IMR-90 (cell line): ENCODE data around the gene BBS7.

Experiments used
- CEBPB ChIP-seq: IDR thresholded peaks from 2 replicates; pipeline ENCODE4 v1.6.1; 2012; ENCODE audit warnings: low read depth, low read length, improper control_type of control experiment
- CTCF ChIP-seq: conservative IDR thresholded peaks from 2 replicates; pipeline ENCODE4 v1.5.1; 2012; ENCODE audit warnings: mild to moderate bottlenecking, low read depth, low read length, improper control_type of control experiment

GRCh38 chr4:121877041-121877773 is 6.9 kb upstream of the BBS7 start:
- no peak for TF ChIP-seq CTCF
- TF ChIP-seq CEBPB, result no peak
